Adrenal gland (tissue), 12 donors: ENCODE data around the gene CFD. TPM values are rescaled to one million over a fixed set of nuclear protein-coding genes. Genes with fewer than 3 reads are reported as not detected.

Experiments used
- DNase-seq, 7 donors: peaks; one replicate each; pipeline ENCODE4 v3.0.0-alpha.2; 2019 to 2020
- H3K27ac ChIP-seq, 5 donors: fragments of 200-600 bp; sonication (generic) in 4 of 5; 1 replicate in 3 of 5; 2 replicates in 2 of 5; pipeline versions ENCODE4 v1.5.1 to v1.8.0; 2016 to 2020; ENCODE audit warnings: mild to moderate bottlenecking in 1 of 5
- H3K27me3 ChIP-seq: fragments of 200-600 bp; 2 replicates; pipeline ENCODE4 v1.8.0; 2021
- H3K36me3 ChIP-seq, 2 donors: fragments of 200-600 bp; replicated peaks in 1 of 2; 1 replicate in 1 of 2; 2 replicates in 1 of 2; pipeline versions ENCODE4 v1.5.1 to v1.8.0; 2018 to 2022
- H3K4me1 ChIP-seq, 2 donors: fragments of 200-600 bp; replicated peaks in 1 of 2; 1 replicate in 1 of 2; 2 replicates in 1 of 2; pipeline versions ENCODE4 v1.5.1 to v1.8.0; 2018 to 2021
- H3K4me3 ChIP-seq, 4 donors: fragments of 200-600 bp; sonication (generic) in 3 of 4; one replicate each; pipeline ENCODE4 v1.5.1; 2016 to 2018
- H3K9me3 ChIP-seq, 3 donors: fragments of 200-600 bp; sonication (generic) in 1 of 3; replicated peaks in 1 of 3; 1 replicate in 2 of 3; 2 replicates in 1 of 3; pipeline versions ENCODE4 v1.5.1 to v1.8.0; 2016 to 2021
- CTCF ChIP-seq, 6 experiments: fragments of 450-650 bp in 4 of 6; fragments of 200-600 bp in 2 of 6; sonication (generic) in 1 of 6; IDR thresholded peaks; 1 replicate in 5 of 6; 2 replicates in 1 of 6; pipeline versions ENCODE4 v1.5.1 to v1.8.0; 2016 to 2021; ENCODE audit warnings: antibody characterized with exemption in 6 of 6, mild to moderate bottlenecking in 2 of 6, moderate library complexity in 1 of 6
- POLR2A ChIP-seq, 2 donors: fragments of 450-650 bp; IDR thresholded peaks; one replicate each; pipeline ENCODE4 v1.6.1; 2017; ENCODE audit warnings: antibody characterized with exemption in 2 of 2, mild to moderate bottlenecking in 2 of 2, moderate library complexity in 1 of 2
- WGBS, 4 donors: extraction: QIAGEN DNeasy Blood & Tissue Kit in 2 of 4; methylation state at CpG; one replicate each; pipeline versions ENCODE4 v1.1.5 to v1.1.7; 2013 to 2017; 5-methylcytosine and 5-hydroxymethylcytosine counted together
- intact Hi-C, 2 donors: fragments of 100-400 bp; cut with DNase I; formaldehyde crosslinking; loops; one replicate each; pipeline versions ENCODE4 v1.14.1 to v1.15.0; 2022 to 2023
- polyA plus RNA-seq, 3 donors: library from polyadenylated mRNA; stranded (reverse); fragments of 200-250 nt in 2 of 3; fragments of 350-450 nt in 1 of 3; fragmentation: Illumina TruSeq in 1 of 3; extraction: RNeasy Lipid Tissue Mini Kit (QIAGEN cat#74804) in 1 of 3; gene quantifications; one replicate each; pipeline ENCODE4 v1.2.3, GENCODE V29; 2013 to 2014
- total RNA-seq, 9 donors: library from RNA; depleted of rRNA in 4 of 9; stranded (reverse); fragments of >200 nt in 4 of 9; fragments of 120-200 nt in 1 of 9; fragmentation: NEBNext Ultra II Directional in 1 of 9; extraction: Animal tissue kit (Norgen Biotek cat#: 25700) in 1 of 9; gene quantifications; one replicate each; pipeline versions ENCODE4 v1.1.0 to v1.2.4, GENCODE V29; 2013 to 2023
- donor health status: healthy with polysubstance abuse.
- donor health status: Bipolar disorder and iron deficiency.
- donor health status: DM: yes; HTN: yes; CAD: no.
- donor health status: DM: no; HTN: no; CAD: no.
- donor health status: DM: no; HTN: no; CAD: no.
- donor health status: DM: yes; HTN: yes; CAD: no.

Gene CFD
- total and polyA plus RNA-seq, 12 donors, result 0.92 to 466 (median 55.1) TPM

- peak in 6 of 7 donors; percentile 45 to 85 (median 64) for DNase-seq
- intact Hi-C loops, result loop anchor here in 1 of 2 donors (5.0 kb wide), 1 partner anchor 55 kb away; the partner anchor contains the start of gene KISS1R
- 7 to 28% (median 14%) methylated on average over 10 to 60 of the region's 60 CpGs for WGBS, 4 donors
- no peaks in the 10 kb centered on the region for H3K36me3 ChIP-seq
- peaks cover 6 to 9% of the 10 kb centered on the region in 2 donors for H3K4me1 ChIP-seq
- H3K4me3 ChIP-seq, result no peak overlapping the region
- TF ChIP-seq CTCF (IDR thresholded peaks at IDR 0.05) (peak in 1 of 6 experiments; percentile 6), POLR2A (IDR thresholded peaks at IDR 0.05) (no peak)
- no peaks in the 10 kb centered on the region for H3K9me3 ChIP-seq
- H3K27ac ChIP-seq, result peak overlapping the region in 1 of 5 donors; percentile 29
- peaks cover 9% of the 10 kb centered on the region for H3K27me3 ChIP-seq
These were observed 2.5 kb downstream of the CFD start for GRCh38 chr19:861756-862580.

- TF ChIP-seq CTCF (IDR thresholded peaks at IDR 0.05), result no peak
- no peak for TF ChIP-seq POLR2A (IDR thresholded peaks at IDR 0.05)
- Histone ChIP-seq H3K4me3 (no peak overlapping the region), H3K9me3 (no peaks in the 10 kb centered on the region), H3K27me3 (peaks cover 9% of the 10 kb centered on the region), H3K27ac (peak overlapping the region in 1 of 5 donors; percentile 29), H3K4me1 (peaks cover 6 to 9% of the 10 kb centered on the region in 2 donors), H3K36me3 (peaks cover 0 to 1% of the 10 kb centered on the region in 2 donors)
- DNase-seq, result peak; percentile 64 to 84 (median 74)
- intact Hi-C loops, result loop anchor here in 1 of 2 donors (5.0 kb wide), 1 partner anchor 55 kb away; the partner anchor contains the start of gene KISS1R
- 9 to 24% (median 16%) methylated on average over 17 to 48 of the region's 48 CpGs for WGBS, 4 donors
These were observed 3.3 kb downstream of the CFD start for GRCh38 chr19:862581-863314.

- no peak overlapping the region for H3K4me3 ChIP-seq
- H3K36me3 ChIP-seq, result peaks cover 0 to 6% of the 10 kb centered on the region in 2 donors
- no peak overlapping the region for H3K27ac ChIP-seq
- TF ChIP-seq CTCF (IDR thresholded peaks at IDR 0.05), result no peak
- no peak for TF ChIP-seq POLR2A (IDR thresholded peaks at IDR 0.05)
- intact Hi-C loops, result loop anchor here in 1 of 2 donors (5.0 kb wide), 1 partner anchor 54 kb away; the partner anchor contains the start of gene KISS1R
- no peaks in the 10 kb centered on the region for H3K9me3 ChIP-seq
- H3K27me3 ChIP-seq, result peaks cover 9% of the 10 kb centered on the region
- 61 to 87% (median 62%) methylated on average over 7 of the region's 7 CpGs for WGBS, 4 donors
- no peak for DNase-seq
- H3K4me1 ChIP-seq, result peaks cover 6 to 9% of the 10 kb centered on the region in 2 donors
These were observed 3.8 kb downstream of the CFD start for GRCh38 chr19:863315-863620.

- DNase-seq, result peak in 1 of 7 donors; percentile 17
- H3K27me3 ChIP-seq, result no peaks in the 10 kb centered on the region
- peaks cover 0 to 23% of the 10 kb centered on the region in 2 donors for H3K36me3 ChIP-seq
- intact Hi-C loops, result loop anchor here (2.0 to 5.0 kb wide), 2 partner anchors 54 to 115 kb away; partner anchors contain the start of gene WDR18 (in 1 of the 2)
- H3K4me3 ChIP-seq, result no peak overlapping the region
- H3K9me3 ChIP-seq, result no peaks in the 10 kb centered on the region
- no peak overlapping the region for H3K27ac ChIP-seq
- peaks cover 10 to 17% of the 10 kb centered on the region in 2 donors for H3K4me1 ChIP-seq
- 85 to 90% (median 87%) methylated on average over 24 to 37 of the region's 38 CpGs for WGBS, 4 donors
- TF ChIP-seq CTCF (IDR thresholded peaks at IDR 0.05) (no peak), POLR2A (IDR thresholded peaks at IDR 0.05) (no peak)
These were observed 7.4 kb downstream of the CFD start for GRCh38 chr19:866769-867300.
